Activated CD8-positive, alpha-beta memory T cell treated with anti-CD3 and anti-CD28 coated beads for 48 hours (primary cell): ENCODE results near the gene GUCA1A.
"Not testable (repeated sequence)": the region's sequence is repeated elsewhere in the genome, so short reads cannot be mapped to it uniquely, and the experiment has no call there.

ENCODE experiments used
- DNase-seq, 3 experiments: peaks; one replicate each; pipeline ENCODE4 v3.0.0-alpha.2; 2020; ENCODE audit warnings: low read depth in 2 of 3, low spot score in 2 of 3

GUCA1A gene

DNA sequence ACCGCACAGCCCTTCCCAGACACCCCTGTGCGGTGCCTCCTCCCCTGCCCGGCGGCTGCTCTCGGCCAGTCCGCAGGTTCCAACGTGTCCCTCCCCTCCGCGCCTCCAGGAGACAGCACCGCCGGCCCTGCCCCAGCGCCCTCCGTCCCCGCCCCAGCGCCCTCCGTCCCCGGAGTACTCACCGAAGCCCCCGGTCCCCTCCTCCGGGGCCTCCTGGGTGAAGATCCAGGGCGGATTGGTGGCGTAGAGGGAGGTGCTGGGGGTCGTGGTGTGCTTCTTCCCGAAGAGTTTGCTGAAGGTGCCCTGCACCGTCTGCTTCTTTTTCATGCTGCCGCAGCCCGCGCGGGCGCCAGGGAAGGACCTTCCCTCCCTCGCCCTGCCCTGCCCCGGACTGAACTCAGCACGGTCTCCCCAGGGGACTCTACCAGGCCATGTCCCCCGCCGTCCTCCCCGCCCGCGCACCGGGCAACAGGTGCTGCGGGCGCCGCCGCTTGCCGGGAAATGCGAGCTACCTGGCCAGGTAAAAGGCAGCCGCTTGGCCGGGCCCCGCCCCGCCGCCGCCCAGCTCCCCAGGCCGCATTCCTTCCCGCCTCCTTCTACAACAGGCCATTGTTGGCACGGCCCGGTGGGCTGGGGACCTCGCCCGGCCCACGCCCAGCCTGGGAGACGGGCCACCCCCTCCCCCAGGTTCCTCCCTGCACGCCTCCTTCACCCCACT lies 30.9 kb upstream of the GUCA1A start, which contains the start of gene C6orf132:
Gene C6orf132 (minus strand): TSS at position 503 of the 718 bp plus-strand sequence. CDS start 176 bp downstream, at position 327.
- DNase-seq, result no peak

DNA sequence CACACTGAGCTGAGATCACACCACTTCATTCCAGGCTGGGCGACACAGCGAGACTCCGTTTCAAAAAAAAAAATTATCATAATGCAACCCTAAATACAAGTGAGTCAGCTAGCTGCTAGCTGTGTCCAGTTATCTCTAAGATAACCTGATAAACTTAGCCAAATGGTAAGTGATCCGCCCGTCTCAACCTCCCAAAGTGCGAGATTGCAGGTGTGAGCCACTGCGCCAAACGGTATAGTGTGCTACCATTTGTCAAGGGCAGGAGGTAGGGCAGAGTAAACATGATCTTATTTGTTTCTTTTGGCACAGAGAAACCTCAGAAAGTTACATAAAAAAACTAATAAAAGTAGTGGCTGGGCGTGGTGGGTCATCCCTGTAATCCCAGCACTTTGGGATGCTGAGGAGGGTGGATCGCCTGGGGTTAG lies 26.0 kb upstream of the GUCA1A start:
- no peak for DNase-seq

- DNase-seq, result no peak
Observed at GRCh38 chr6:42148058-42148457, 25.1 kb upstream of the GUCA1A start.

GRCh38 chr6:42150254-42150653 lies 22.9 kb upstream of the GUCA1A start:
- DNase-seq, result no peak

GRCh38 chr6:42152024-42152423 lies 21.1 kb upstream of the GUCA1A start:
- DNase-seq, result no peak

- DNase-seq, result not testable (repeated sequence)
Observed at GRCh38 chr6:42152528-42153213, 20.5 kb upstream of the GUCA1A start.

GRCh38 chr6:42153921-42154320 lies 19.2 kb upstream of the GUCA1A start:
- DNase-seq, result no peak

GRCh38 chr6:42154461-42155209 lies 18.5 kb upstream of the GUCA1A start:
- no peak for DNase-seq

- DNase-seq, result no peak
Observed at GRCh38 chr6:42155293-42155692, 17.9 kb upstream of the GUCA1A start.

- no peak for DNase-seq
Observed at GRCh38 chr6:42156638-42157037, 16.5 kb upstream of the GUCA1A start.

GRCh38 chr6:42158011-42158410 lies 15.2 kb upstream of the GUCA1A start:
- DNase-seq, result no peak

- DNase-seq, result no peak
Observed at GRCh38 chr6:42158631-42159030, 14.5 kb upstream of the GUCA1A start.

GRCh38 chr6:42159431-42160024 lies 13.6 kb upstream of the GUCA1A start:
- DNase-seq, result no peak

DNA sequence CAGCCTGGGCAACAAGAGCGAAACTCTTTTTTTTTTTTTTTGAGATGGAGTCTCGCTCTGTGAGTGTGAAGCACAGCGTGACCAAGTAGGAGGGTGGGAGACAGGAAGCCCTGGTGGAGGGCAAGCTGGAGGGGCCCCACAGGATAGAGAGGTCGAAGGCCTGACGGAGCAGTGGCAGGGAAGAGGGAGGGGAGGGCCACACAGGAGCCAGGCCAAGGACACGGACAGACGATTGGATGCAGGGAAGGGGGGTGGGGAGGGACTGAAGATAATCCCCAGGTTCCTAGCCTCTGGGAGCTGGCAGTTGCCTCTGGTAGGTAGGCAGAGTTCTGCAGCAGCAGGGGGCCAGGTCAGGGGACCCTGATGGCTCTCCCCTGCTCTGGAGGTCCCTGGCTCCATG lies 10.8 kb upstream of the GUCA1A start:
- no peak for DNase-seq

DNA sequence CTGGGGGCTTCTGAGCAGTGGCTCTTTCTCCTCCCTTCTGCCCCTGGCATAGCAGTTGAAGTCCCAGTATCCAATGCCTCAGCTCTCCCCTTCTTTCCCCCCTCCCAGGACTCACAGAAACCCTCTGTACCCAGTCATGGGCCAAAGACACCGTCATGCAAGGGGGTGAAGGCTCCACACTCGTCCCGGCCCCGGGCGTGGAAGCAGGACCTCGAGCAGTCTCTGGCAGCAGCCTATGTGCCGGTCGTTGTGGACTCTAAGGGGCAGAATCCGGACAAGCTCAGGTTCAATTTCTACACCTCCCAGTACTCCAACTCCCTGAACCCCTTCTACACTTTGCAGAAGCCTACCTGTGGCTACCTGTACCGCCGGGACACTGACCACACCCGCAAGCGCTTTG lies 10.4 kb upstream of the GUCA1A start:
- DNase-seq, result no peak

DNA sequence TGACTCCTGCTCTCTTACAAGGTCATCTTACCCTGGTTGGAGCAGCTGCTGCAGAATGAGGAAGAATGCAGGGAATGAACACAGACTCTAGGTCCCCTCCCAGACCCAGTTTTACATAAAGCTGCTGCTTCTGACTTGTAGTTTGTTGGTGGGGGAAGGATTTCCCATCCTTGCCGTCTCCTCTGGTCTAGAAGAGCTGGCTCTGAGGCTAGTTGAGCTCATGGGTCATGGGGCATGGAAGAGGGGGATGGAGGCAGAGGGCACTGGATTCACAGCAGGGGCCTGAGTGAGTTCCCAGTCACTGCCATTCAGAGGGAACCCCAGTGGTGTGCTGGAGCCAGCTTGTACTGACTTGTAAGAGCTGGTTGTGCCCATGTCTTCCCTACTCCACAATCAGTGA lies 9.2 kb upstream of the GUCA1A start:
- DNase-seq, result no peak

- no peak for DNase-seq
Observed at GRCh38 chr6:42165016-42165415, 8.1 kb upstream of the GUCA1A start.

DNA sequence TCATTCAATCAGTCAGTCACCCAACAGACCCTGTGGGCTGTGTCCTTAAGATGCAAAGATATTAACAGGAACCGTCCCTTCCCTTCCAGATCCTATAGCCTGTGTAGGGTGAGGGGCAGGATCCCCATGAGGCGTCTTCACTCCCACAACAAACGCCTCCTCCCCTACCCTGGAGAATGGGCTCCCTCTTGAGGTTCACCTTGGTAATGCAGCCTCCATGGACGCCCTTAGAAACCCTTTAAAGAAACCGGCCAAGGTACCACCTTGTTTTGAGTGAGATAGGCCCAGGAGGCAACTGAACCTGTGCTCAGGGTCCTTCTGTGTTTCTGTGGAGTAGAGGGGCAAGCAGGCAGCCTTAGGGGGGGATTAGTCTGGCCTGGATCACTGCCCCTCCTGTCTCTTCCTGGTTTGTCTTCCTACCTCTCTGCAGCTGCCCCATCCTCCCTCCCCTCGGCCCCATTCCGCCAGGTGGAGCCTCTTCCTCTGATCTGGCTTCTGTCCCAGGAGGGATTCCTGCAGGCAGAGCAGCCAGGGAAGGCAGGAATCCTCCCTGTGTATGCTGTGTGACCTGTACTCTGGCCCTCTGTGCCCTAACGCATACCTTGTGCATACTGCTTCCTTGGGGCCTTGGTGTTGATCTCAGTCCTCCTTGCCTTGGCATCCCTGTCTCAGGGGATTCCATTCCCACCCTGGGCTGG lies 6.6 kb upstream of the GUCA1A start:
- DNase-seq, result peak; percentile 30 to 78 (median 71)

- no peak for DNase-seq
Observed at GRCh38 chr6:42168650-42169049, 4.5 kb upstream of the GUCA1A start.

GRCh38 chr6:42169780-42170179 lies 3.4 kb upstream of the GUCA1A start:
- DNase-seq, result not testable (repeated sequence)
